OCI-LY7 (cell line): Measurements from ENCODE around the gene ZFX. TPM values are rescaled to one million over a fixed set of nuclear protein-coding genes. Genes with fewer than 3 reads are reported as not detected.

Source experiments
- BruUV-seq: library from RNA; stranded (reverse); fragments of 400-500 nt; replicated peaks from 2 replicates; lab custom pipeline; 2021; lab: Mats Ljungman, UMichigan
- CTCF ChIA-PET: fragments of 300-600 bp; sonication (Branson Sonifier 250); formaldehyde crosslinking; loops from one replicate; lab custom pipeline; 2022; ENCODE audit warnings: antibody characterized with exemption; ENCODE audit not compliant: unreplicated experiment; lab: Charles Lee
- POLR2A ChIA-PET: fragments of 300-600 bp; sonication (Branson Sonifier 250); formaldehyde crosslinking; loops from one replicate; lab custom pipeline; 2022; ENCODE audit warnings: antibody characterized with exemption; lab: Charles Lee
- DNase-seq: peaks from one replicate; pipeline ENCODE4 v3.0.0-alpha.2; 2015; ENCODE audit warnings: low spot score
- H2AFZ ChIP-seq: fragments of 200-600 bp; sonication (generic), shearing (Covaris generic); 2 replicates; pipeline ENCODE4 v1.6.1; 2014; ENCODE audit warnings: mild to moderate bottlenecking, antibody characterized with exemption, low read length, moderate library complexity
- H3K27ac ChIP-seq: fragments of 200-600 bp; sonication (generic); 2 replicates; pipeline ENCODE4 v1.5.1; 2014; ENCODE audit warnings: mixed run types, low read depth, mild to moderate bottlenecking, moderate library complexity, low read length, inconsistent platforms; ENCODE audit not compliant: poor library complexity, severe bottlenecking
- H3K36me3 ChIP-seq: fragments of 200-600 bp; sonication (generic); 2 replicates; pipeline ENCODE4 v1.6.1; 2014; ENCODE audit warnings: mild to moderate bottlenecking, antibody characterized with exemption, low read length, moderate library complexity, mixed read lengths; ENCODE audit not compliant: insufficient read depth
- H3K4me1 ChIP-seq: fragments of 200-600 bp; sonication (generic); 2 replicates; pipeline ENCODE4 v1.5.1; 2014; ENCODE audit warnings: mild to moderate bottlenecking, low read length; ENCODE audit not compliant: insufficient read depth, poor library complexity, severe bottlenecking
- H3K4me2 ChIP-seq: fragments of 200-600 bp; sonication (generic); 2 replicates; pipeline ENCODE4 v1.6.1; 2014; ENCODE audit warnings: mild to moderate bottlenecking, low read length
- H3K4me3 ChIP-seq: fragments of 200-600 bp; sonication (generic); 2 replicates; pipeline ENCODE4 v1.5.1; 2014; ENCODE audit warnings: mild to moderate bottlenecking, low read depth, low read length; ENCODE audit not compliant: poor library complexity, severe bottlenecking
- H3K79me2 ChIP-seq: fragments of 200-600 bp; sonication (generic); 2 replicates; pipeline ENCODE4 v1.6.1; 2016; ENCODE audit warnings: low read depth, mild to moderate bottlenecking, low read length, moderate library complexity, mixed read lengths; ENCODE audit not compliant: insufficient read depth
- H3K9me2 ChIP-seq: fragments of 200-600 bp; sonication (generic); 2 replicates; pipeline ENCODE4 v1.6.1; 2016; ENCODE audit warnings: mild to moderate bottlenecking, low read length, mixed read lengths; ENCODE audit not compliant: insufficient read depth
- H3K9me3 ChIP-seq: fragments of 200-600 bp; sonication (generic); 2 replicates; pipeline ENCODE4 v1.6.1; 2014; ENCODE audit warnings: mild to moderate bottlenecking, mixed run types, low read length, mixed read lengths
- H4K20me1 ChIP-seq: fragments of 200-600 bp; sonication (generic); 2 replicates; pipeline ENCODE4 v1.6.1; 2014; ENCODE audit warnings: mild to moderate bottlenecking, antibody characterized with exemption, low read length, moderate library complexity, mixed read lengths; ENCODE audit not compliant: insufficient read depth
- EZH2phosphoT487 ChIP-seq: fragments of 200-600 bp; sonication (generic); IDR thresholded peaks from 2 replicates; pipeline ENCODE4 v1.6.1; 2018; ENCODE audit warnings: low read depth, borderline replicate concordance, mild to moderate bottlenecking, mixed run types, antibody characterized with exemption, low read length, moderate library complexity, mixed read lengths
- intact Hi-C: fragments of 100-400 bp; cut with micrococcal nuclease; formaldehyde crosslinking; loops from one replicate; pipeline ENCODE4 v1.10.0; 2022; ENCODE audit not compliant: unreplicated experiment
- total RNA-seq, 2 experiments: library from RNA; depleted of rRNA in 1 of 2; stranded (reverse); fragments of >200 nt in 1 of 2; shearing (Covaris generic) in 1 of 2; gene quantifications; 2 replicates each; pipeline ENCODE4 v1.2.3, GENCODE V29; 2014 to 2022
- TF ChIP-seq, protein P1 (sequence below): fragments of 200-600 bp; sonication (generic); conservative IDR thresholded peaks from 2 replicates; pipeline ENCODE4 v1.5.1; 2014; ENCODE audit warnings: mild to moderate bottlenecking, antibody characterized with exemption, low read length, moderate library complexity, mixed read lengths

ZFX gene
- total RNA-seq, 2 experiments from 2014 or later, result 20.0 to 34.8 TPM

DNA sequence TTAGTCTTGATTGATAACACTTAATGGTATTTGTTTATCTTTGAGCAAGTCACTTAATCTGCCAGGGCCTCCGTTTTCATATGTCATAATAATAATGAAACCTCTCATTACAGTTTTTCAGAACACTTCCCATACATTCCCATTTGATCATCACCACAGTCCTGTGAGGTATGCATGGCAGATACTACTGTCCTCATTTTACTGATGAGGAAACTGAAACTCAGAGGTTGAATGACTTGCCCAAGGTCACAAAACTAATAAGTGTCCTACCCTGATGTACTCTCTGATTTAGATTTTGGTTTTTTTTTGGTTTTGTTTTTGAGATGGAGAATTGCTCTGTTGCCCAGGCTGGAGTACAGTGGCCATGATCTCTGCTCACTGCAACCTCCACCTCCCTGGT, 25.7 kb downstream of the ZFX start:
- no TSS peak for BruUV-seq
- Histone ChIP-seq H3K27ac (no peak overlapping the region), H3K79me2 (peaks cover 33% of the 10 kb centered on the region), H3K9me3 (no peaks in the 10 kb centered on the region), H3K4me2 (no peak overlapping the region), H3K4me1 (no peaks in the 10 kb centered on the region), H2AFZ (no peak overlapping the region), H4K20me1 (peaks cover 4% of the 10 kb centered on the region; the same call in 1 of the 2 replicates), H3K4me3 (no peak overlapping the region), H3K36me3 (peaks cover 81% of the 10 kb centered on the region), H3K9me2 (no peaks in the 10 kb centered on the region)
- ChIA-PET CTCF (no interaction called here), POLR2A (no interaction called here)
- TF ChIP-seq, protein P1, sequence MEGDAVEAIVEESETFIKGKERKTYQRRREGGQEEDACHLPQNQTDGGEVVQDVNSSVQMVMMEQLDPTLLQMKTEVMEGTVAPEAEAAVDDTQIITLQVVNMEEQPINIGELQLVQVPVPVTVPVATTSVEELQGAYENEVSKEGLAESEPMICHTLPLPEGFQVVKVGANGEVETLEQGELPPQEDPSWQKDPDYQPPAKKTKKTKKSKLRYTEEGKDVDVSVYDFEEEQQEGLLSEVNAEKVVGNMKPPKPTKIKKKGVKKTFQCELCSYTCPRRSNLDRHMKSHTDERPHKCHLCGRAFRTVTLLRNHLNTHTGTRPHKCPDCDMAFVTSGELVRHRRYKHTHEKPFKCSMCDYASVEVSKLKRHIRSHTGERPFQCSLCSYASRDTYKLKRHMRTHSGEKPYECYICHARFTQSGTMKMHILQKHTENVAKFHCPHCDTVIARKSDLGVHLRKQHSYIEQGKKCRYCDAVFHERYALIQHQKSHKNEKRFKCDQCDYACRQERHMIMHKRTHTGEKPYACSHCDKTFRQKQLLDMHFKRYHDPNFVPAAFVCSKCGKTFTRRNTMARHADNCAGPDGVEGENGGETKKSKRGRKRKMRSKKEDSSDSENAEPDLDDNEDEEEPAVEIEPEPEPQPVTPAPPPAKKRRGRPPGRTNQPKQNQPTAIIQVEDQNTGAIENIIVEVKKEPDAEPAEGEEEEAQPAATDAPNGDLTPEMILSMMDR, result no peak
- TF ChIP-seq EZH2phosphoT487, result no peak
- intact Hi-C loops, result no loop called here
- DNase-seq, result no peak

DNA sequence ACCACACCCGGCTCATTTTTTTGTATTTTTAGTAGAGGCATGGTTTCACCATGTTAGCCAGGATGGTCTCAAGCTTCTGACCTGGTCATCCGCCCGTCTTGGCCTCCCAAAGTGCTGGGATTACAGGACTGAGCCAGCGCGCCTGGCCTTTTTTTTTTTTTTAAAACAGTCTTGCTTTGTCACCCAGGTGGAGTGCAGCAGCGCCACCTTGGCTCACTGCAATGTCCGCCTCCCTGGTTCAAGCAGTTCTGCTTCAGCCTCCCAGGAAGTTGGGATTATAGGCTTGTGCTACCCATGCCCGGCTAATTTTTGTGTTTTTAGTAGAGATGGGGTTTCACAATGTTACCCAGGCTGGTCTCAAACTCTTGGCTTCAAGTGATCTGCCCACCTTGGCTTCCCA, 28.9 kb downstream of the ZFX start:
- H3K27ac ChIP-seq, result no peak overlapping the region
- CTCF ChIA-PET, result no interaction called here
- no peaks in the 10 kb centered on the region for H3K9me3 ChIP-seq
- H3K36me3 ChIP-seq, result peaks cover 82% of the 10 kb centered on the region
- no TSS peak for BruUV-seq
- H4K20me1 ChIP-seq, result no peaks in the 10 kb centered on the region
- peaks cover 39% of the 10 kb centered on the region; the same call in 1 of the 2 replicates for H3K79me2 ChIP-seq
- POLR2A ChIA-PET, result no interaction called here
- H3K4me3 ChIP-seq, result no peak overlapping the region
- DNase-seq, result no peak
- TF ChIP-seq, protein P1, result no peak
- no peak for TF ChIP-seq EZH2phosphoT487
- no peak overlapping the region for H3K4me2 ChIP-seq
- no peak overlapping the region for H2AFZ ChIP-seq
- H3K9me2 ChIP-seq, result no peaks in the 10 kb centered on the region
- H3K4me1 ChIP-seq, result no peaks in the 10 kb centered on the region
- intact Hi-C loops, result no loop called here

DNA sequence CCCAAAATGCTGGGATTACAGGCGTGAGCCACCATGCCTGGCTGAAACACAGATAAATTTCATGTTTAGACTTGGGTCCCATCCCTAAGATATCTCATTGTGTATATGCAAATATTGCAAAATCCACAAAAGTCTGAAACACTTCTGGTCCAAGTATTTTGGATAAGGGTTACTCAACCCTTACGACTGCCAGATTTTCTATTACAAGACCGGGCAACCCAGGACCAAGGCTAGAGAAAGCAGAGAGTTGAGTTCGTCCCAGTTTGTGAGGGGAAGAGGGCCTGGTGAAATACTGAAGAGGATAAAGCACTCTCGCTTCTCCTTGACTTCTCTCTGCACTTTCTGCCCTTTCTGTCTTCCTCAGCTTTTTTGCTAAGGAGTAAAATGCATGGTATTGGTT, 34.5 kb downstream of the ZFX start:
- BruUV-seq, result no TSS peak
- intact Hi-C loops, result no loop called here
- no peak overlapping the region for H3K4me2 ChIP-seq

More for the DNA sequence above, 34.5 kb downstream of the ZFX start:
- H2AFZ ChIP-seq, result no peak overlapping the region
- CTCF ChIA-PET, result no interaction called here
- DNase-seq, result no peak
- H3K4me1 ChIP-seq, result no peaks in the 10 kb centered on the region
- no peaks in the 10 kb centered on the region for H3K9me2 ChIP-seq
- H3K27ac ChIP-seq, result no peak overlapping the region
- H3K9me3 ChIP-seq, result no peaks in the 10 kb centered on the region
- peaks cover 82% of the 10 kb centered on the region for H3K79me2 ChIP-seq
- H3K36me3 ChIP-seq, result peaks cover 74% of the 10 kb centered on the region
- POLR2A ChIA-PET, result no interaction called here
- TF ChIP-seq, protein P1, result no peak
- no peak for TF ChIP-seq EZH2phosphoT487
- no peak overlapping the region for H3K4me3 ChIP-seq
- no peaks in the 10 kb centered on the region for H4K20me1 ChIP-seq
